Measurements from ENCODE around the gene ADGRV1.
A peak's percentile ranks its signal among the peaks of the same experiment; 100 is the strongest.

The ADGRV1 gene

GRCh38 chr5:90930756-90931431, 372.3 kb downstream of the ADGRV1 start:
- TF ChIP-seq POLR2AphosphoS5 (IDR thresholded peaks at IDR 0.05; ENCODE audit: low read depth, low read length) (no peak), TAF1 (IDR thresholded peaks at IDR 0.05; ENCODE audit: borderline replicate concordance, insufficient read depth, low read length) (no peak), SIN3A (IDR thresholded peaks at IDR 0.05; ENCODE audit: borderline replicate concordance, insufficient read depth, low read length) (no peak), REST (IDR thresholded peaks at IDR 0.05; ENCODE audit: insufficient read depth in 1 of 2, low read depth in 2 of 2, low read length in 2 of 2) (no peak), FOXP2 (optimal IDR thresholded peaks at IDR 0.05; ENCODE audit: borderline replicate concordance, extremely low read depth, extremely low read length, insufficient read depth) (no peak)

GRCh38 chr5:90932052-90932699, 373.6 kb downstream of the ADGRV1 start:
- TF ChIP-seq FOXP2 (optimal IDR thresholded peaks at IDR 0.05; ENCODE audit: borderline replicate concordance, extremely low read depth, extremely low read length, insufficient read depth) (no peak), TAF1 (IDR thresholded peaks at IDR 0.05; ENCODE audit: borderline replicate concordance, insufficient read depth, low read length) (0 out of 2 replicates have a peak, but pooled peaks have one; percentile 26), SIN3A (IDR thresholded peaks at IDR 0.05; ENCODE audit: borderline replicate concordance, insufficient read depth, low read length) (no peak), REST (IDR thresholded peaks at IDR 0.05; ENCODE audit: insufficient read depth in 1 of 2, low read depth in 2 of 2, low read length in 2 of 2) (no peak), POLR2AphosphoS5 (IDR thresholded peaks at IDR 0.05; ENCODE audit: low read depth, low read length) (no peak)

- TF ChIP-seq TAF1 (IDR thresholded peaks at IDR 0.05; ENCODE audit: borderline replicate concordance, insufficient read depth, low read length): no peak
- no peak for TF ChIP-seq SIN3A (IDR thresholded peaks at IDR 0.05; ENCODE audit: borderline replicate concordance, insufficient read depth, low read length)
- TF ChIP-seq POLR2AphosphoS5 (IDR thresholded peaks at IDR 0.05; ENCODE audit: low read depth, low read length): no peak
- no peak for TF ChIP-seq FOXP2 (optimal IDR thresholded peaks at IDR 0.05; ENCODE audit: borderline replicate concordance, extremely low read depth, extremely low read length, insufficient read depth)
- TF ChIP-seq REST (IDR thresholded peaks at IDR 0.05; ENCODE audit: insufficient read depth in 1 of 2, low read depth in 2 of 2, low read length in 2 of 2): no peak
Measured at GRCh38 chr5:90933298-90933697, 374.7 kb downstream of the ADGRV1 start.

GRCh38 chr5:90934091-90934719, 375.6 kb downstream of the ADGRV1 start:
- TF ChIP-seq POLR2AphosphoS5 (IDR thresholded peaks at IDR 0.05; ENCODE audit: low read depth, low read length): no peak
- no peak for TF ChIP-seq REST (IDR thresholded peaks at IDR 0.05; ENCODE audit: insufficient read depth in 1 of 2, low read depth in 2 of 2, low read length in 2 of 2)
- TF ChIP-seq SIN3A (IDR thresholded peaks at IDR 0.05; ENCODE audit: borderline replicate concordance, insufficient read depth, low read length): no peak
- TF ChIP-seq FOXP2 (optimal IDR thresholded peaks at IDR 0.05; ENCODE audit: borderline replicate concordance, extremely low read depth, extremely low read length, insufficient read depth): no peak
- TF ChIP-seq TAF1 (IDR thresholded peaks at IDR 0.05; ENCODE audit: borderline replicate concordance, insufficient read depth, low read length): no peak

Data from PFSK-1 (cell line).